ENCODE data around the gene CITED4.
A peak's percentile ranks its signal among the peaks of the same experiment; 100 is the strongest.

Gene CITED4

GRCh38 chr1:40903106-40903505 lies 40.9 kb upstream of the CITED4 start:
- DNase-seq (ENCODE audit: low read depth): no peak
- no peak overlapping the region for H3K4me3 ChIP-seq (ENCODE audit: low read length)
- no peak for TF ChIP-seq CTCF (conservative IDR thresholded peaks at IDR 0.05; ENCODE audit: low read length)

- TF ChIP-seq CTCF (conservative IDR thresholded peaks at IDR 0.05; ENCODE audit: low read length): no peak
- DNase-seq (ENCODE audit: low read depth): peak; percentile 48
Measured at GRCh38 chr1:40901886-40902852, 40.0 kb upstream of the CITED4 start.

GRCh38 chr1:40899230-40899870 lies 37.2 kb upstream of the CITED4 start:
- no peak overlapping the region for H3K4me3 ChIP-seq (ENCODE audit: low read length)
- no peak for TF ChIP-seq CTCF (conservative IDR thresholded peaks at IDR 0.05; ENCODE audit: low read length)
- no peak for DNase-seq (ENCODE audit: low read depth)

More at GRCh38 chr1:40901886-40902852, 40.0 kb upstream of the CITED4 start:
- H3K4me3 ChIP-seq (ENCODE audit: low read length): no peak overlapping the region

- TF ChIP-seq CTCF (conservative IDR thresholded peaks at IDR 0.05; ENCODE audit: low read length): no peak
- H3K4me3 ChIP-seq (ENCODE audit: low read length): no peak overlapping the region
- DNase-seq (ENCODE audit: low read depth): peak; percentile 17
Measured at GRCh38 chr1:40898431-40898901, 36.3 kb upstream of the CITED4 start.

- no peak overlapping the region for H3K4me3 ChIP-seq (ENCODE audit: low read length)
- peak; percentile 12 for DNase-seq (ENCODE audit: low read depth)
- no peak for TF ChIP-seq CTCF (conservative IDR thresholded peaks at IDR 0.05; ENCODE audit: low read length)
Measured at GRCh38 chr1:40897513-40897912, 35.4 kb upstream of the CITED4 start.

- H3K4me3 ChIP-seq (ENCODE audit: low read length): no peak overlapping the region
- TF ChIP-seq CTCF (conservative IDR thresholded peaks at IDR 0.05; ENCODE audit: low read length): no peak
- DNase-seq (ENCODE audit: low read depth): no peak
Measured at GRCh38 chr1:40896482-40896881, 34.3 kb upstream of the CITED4 start.

Data from AG10803 (cell line).